ENCODE data around the gene RPL9. TPM values are rescaled to one million over a fixed set of nuclear protein-coding genes. Genes with fewer than 3 reads are reported as not detected.

RPL9 gene
- total and polyA plus RNA-seq, 2 of the 8 experiments (the other 6 are each of a cell fraction or from before 2014, with no cell fraction given) = 1,161 to 1,184 TPM

DNA sequence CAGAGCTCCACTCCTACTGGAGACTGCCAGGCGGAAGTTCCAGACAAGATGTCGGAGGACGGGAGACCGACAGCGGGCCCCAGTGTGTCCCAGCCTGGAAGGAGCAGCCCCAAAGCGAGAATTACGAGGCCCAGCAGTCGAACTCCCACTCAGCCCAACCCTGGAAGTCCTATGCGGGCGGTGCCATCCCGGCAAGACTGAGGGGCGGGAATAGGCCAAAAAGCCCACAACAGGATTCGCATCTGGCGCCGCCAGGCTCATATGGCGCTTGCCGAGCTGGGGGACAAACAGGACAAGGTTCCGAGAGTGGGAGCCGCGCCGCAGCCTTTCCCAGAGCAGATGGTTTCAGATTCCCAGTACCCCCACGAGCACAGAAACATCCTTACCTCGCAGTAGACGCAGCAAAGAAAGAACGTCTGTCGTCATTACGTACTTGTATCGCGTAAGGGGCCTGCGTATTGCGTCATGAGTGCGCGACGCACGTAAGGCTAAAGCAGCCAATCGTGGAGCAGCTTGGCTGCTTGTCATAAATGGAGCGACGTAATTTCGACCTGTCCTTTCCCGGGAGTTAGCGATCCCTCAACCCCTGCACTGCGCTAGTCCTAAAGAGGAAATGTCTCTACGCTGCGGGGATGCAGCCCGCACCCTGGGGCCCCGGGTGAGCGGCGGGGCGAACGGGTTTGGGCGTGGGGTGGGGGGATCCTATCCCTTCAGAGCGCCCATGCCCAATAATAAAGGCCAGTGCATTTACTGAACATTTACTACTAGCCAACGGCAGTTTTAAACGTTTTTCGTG is at the start of gene RPL9, which contains the start of gene LIAS (continued):
- TF ChIP-seq FOSL1 (IDR thresholded peaks at IDR 0.05; ENCODE audit: insufficient read depth, low read depth, low read length) (no peak), SRF (IDR thresholded peaks at IDR 0.05; ENCODE audit: low read depth, low read length) (peak; percentile 78), ASH2L (IDR thresholded peaks at IDR 0.05; ENCODE audit: low read length) (peak; percentile 84), ZNF274 (IDR thresholded peaks at IDR 0.05; ENCODE audit: borderline replicate concordance, extremely low read depth, low read length) (no peak), TEAD4 (IDR thresholded peaks at IDR 0.05; ENCODE audit: low read depth, low read length) (no peak), CTBP2 (IDR thresholded peaks at IDR 0.05; ENCODE audit: borderline replicate concordance, insufficient read depth, insufficient read length, low read length) (no peak), SAP30 (IDR thresholded peaks at IDR 0.05; ENCODE audit: insufficient read depth, insufficient replicate concordance, low read length) (peak; percentile 5), NRF1 (IDR thresholded peaks at IDR 0.05; ENCODE audit: low read depth, low read length) (no peak), POU5F1 (IDR thresholded peaks at IDR 0.05; ENCODE audit: low read depth, low read length) (no peak), RAD21 (IDR thresholded peaks at IDR 0.05 in 1 of 2, conservative IDR thresholded peaks at IDR 0.05 in 1 of 2; ENCODE audit: low read depth in 2 of 2, low read length in 2 of 2) (no peak), TAF1 (IDR thresholded peaks at IDR 0.05; ENCODE audit: low read depth, low read length) (peak; percentile 98), KDM4A (IDR thresholded peaks at IDR 0.05; ENCODE audit: low read depth, low read length, severe bottlenecking) (peak; percentile 99), BCL11A (IDR thresholded peaks at IDR 0.05; ENCODE audit: low read depth in 2 of 2, low read length in 2 of 2) (no peak), GABPA (IDR thresholded peaks at IDR 0.05; ENCODE audit: borderline replicate concordance, insufficient read depth, low read length) (no peak), TCF12 (IDR thresholded peaks at IDR 0.05; ENCODE audit: low read depth, low read length) (no peak), RXRA (IDR thresholded peaks at IDR 0.05; ENCODE audit: insufficient read depth, low read depth, low read length) (no peak), CBX8 (IDR thresholded peaks at IDR 0.05; ENCODE audit: borderline replicate concordance, low read depth, low read length) (no peak), HDAC6 (IDR thresholded peaks at IDR 0.05; ENCODE audit: low read depth, low read length) (no peak), RFX5 (IDR thresholded peaks at IDR 0.05; ENCODE audit: borderline replicate concordance, low read depth, low read length) (no peak), KDM5A (IDR thresholded peaks at IDR 0.05; ENCODE audit: low read length) (peak; percentile 88), JUN (IDR thresholded peaks at IDR 0.05; ENCODE audit: low read depth, low read length) (no peak), YY1 (IDR thresholded peaks at IDR 0.05; ENCODE audit: low read depth, low read length) (peak; percentile 76), SP2 (IDR thresholded peaks at IDR 0.05; ENCODE audit: low read length) (no peak), EP300 (IDR thresholded peaks at IDR 0.05; ENCODE audit: borderline replicate concordance in 1 of 2, low read depth in 2 of 2, low read length in 2 of 2) (no peak)

Data from H1 (cell line).